Measurements from ENCODE around the gene EPS8. TPM values are rescaled to one million over a fixed set of nuclear protein-coding genes. Genes with fewer than 3 reads are reported as not detected.

EPS8 gene
- total RNA-seq, 1 experiment from 2014 or later: 32.0 TPM

DNA sequence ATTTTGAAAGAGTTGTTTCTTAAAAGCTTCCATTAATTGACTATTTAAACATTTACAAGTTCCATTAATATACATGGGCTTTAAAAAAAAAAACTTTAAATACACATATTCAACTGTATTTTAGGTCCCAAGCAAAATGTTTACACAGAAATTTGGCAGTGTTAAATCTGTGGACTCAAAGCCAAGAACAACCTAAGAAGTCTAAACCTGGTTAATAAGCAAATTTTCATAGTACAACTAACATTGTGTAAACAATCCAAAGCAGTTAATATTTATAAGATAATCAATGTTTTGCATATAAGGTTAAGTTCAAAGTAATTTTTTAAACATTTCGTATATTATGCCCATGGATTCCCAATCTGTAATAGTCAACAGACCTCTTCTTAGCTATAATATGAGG, 77.0 kb downstream of the EPS8 start:
- H3K4me3 ChIP-seq (ENCODE audit: low read depth in 2 of 2, low read length in 2 of 2): no peak overlapping the region
- no peaks in the 10 kb centered on the region for H3K9me3 ChIP-seq (ENCODE audit: control insufficient read depth, insufficient read depth, low read depth, low read length)
- TF ChIP-seq, protein P1, sequence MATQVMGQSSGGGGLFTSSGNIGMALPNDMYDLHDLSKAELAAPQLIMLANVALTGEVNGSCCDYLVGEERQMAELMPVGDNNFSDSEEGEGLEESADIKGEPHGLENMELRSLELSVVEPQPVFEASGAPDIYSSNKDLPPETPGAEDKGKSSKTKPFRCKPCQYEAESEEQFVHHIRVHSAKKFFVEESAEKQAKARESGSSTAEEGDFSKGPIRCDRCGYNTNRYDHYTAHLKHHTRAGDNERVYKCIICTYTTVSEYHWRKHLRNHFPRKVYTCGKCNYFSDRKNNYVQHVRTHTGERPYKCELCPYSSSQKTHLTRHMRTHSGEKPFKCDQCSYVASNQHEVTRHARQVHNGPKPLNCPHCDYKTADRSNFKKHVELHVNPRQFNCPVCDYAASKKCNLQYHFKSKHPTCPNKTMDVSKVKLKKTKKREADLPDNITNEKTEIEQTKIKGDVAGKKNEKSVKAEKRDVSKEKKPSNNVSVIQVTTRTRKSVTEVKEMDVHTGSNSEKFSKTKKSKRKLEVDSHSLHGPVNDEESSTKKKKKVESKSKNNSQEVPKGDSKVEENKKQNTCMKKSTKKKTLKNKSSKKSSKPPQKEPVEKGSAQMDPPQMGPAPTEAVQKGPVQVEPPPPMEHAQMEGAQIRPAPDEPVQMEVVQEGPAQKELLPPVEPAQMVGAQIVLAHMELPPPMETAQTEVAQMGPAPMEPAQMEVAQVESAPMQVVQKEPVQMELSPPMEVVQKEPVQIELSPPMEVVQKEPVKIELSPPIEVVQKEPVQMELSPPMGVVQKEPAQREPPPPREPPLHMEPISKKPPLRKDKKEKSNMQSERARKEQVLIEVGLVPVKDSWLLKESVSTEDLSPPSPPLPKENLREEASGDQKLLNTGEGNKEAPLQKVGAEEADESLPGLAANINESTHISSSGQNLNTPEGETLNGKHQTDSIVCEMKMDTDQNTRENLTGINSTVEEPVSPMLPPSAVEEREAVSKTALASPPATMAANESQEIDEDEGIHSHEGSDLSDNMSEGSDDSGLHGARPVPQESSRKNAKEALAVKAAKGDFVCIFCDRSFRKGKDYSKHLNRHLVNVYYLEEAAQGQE (IDR thresholded peaks at IDR 0.05; ENCODE audit: insufficient read depth in 1 of 2, low read depth in 2 of 2, low read length in 1 of 2): no peak
- no peak for TF ChIP-seq TCF7L2 (IDR thresholded peaks at IDR 0.05; ENCODE audit: low read depth, low read length)
- TF ChIP-seq POLR2AphosphoS5 (IDR thresholded peaks at IDR 0.05; ENCODE audit: low read depth, low read length): no peak
- no peak for TF ChIP-seq CTCF (IDR thresholded peaks at IDR 0.05)
- no peak for TF ChIP-seq SIN3A (IDR thresholded peaks at IDR 0.05; ENCODE audit: borderline replicate concordance, insufficient read depth, low read depth, low read length)
- H3K4me1 ChIP-seq (ENCODE audit: control insufficient read depth, insufficient read depth, low read length): peaks cover 4% of the 10 kb centered on the region; the same call in 1 of the 2 replicates
- ChIA-PET CTCF (no interaction called here), POLR2A (interaction anchor here (0.7 kb wide), 1 partner anchor 66 kb away, joined by 3 read pairs; no protein-coding TSS in a partner anchor)
- ATAC-seq (no peak), DNase-seq (ENCODE audit: low read depth, low spot score) (no peak)
- in situ Hi-C loops (cut with HindIII; ENCODE audit: low pct_unique_long_range_greater_than_20kb, low sequenced_read_pairs): no loop called here
- BruUV-seq (replicated peaks): no TSS peak
- no peaks in the 10 kb centered on the region for H3K36me3 ChIP-seq (ENCODE audit: control insufficient read depth, insufficient read depth, low read length)
- no peak overlapping the region for H3K27ac ChIP-seq (ENCODE audit: low read length)
- intact Hi-C loops (cut with micrococcal nuclease; ENCODE audit: unreplicated experiment): no loop called here
- H3K27me3 ChIP-seq (ENCODE audit: control insufficient read depth, insufficient read depth, low read length): no peaks in the 10 kb centered on the region

DNA sequence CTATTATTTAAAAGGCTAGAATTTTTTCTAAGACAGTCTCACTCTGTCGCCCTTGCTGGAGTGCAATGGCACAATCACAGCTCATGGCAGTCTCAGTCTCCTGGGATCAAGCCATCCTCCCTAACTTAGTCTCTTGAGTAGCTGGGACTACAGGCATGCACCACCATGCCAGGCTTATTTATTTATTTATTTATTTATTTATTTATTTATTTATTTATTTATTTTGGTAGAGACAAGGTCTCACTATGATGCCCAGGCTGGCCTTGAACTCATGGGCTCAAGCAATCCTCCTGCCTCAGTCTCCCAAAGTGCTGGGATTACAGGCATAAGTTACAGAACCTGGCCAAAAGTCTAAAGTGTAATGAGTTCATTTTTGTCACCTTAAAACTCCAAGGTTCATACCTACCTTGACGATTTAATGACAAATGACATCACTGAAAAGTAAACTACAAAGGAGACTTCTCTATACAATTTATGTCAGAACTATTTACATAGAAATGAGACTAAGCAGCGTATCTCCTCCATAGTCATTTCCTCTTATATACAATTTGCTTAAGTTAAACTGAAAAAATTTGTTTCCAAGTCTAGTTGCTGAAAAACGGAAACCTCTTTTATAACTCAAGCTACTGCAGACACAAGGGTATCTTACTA, 78.2 kb downstream of the EPS8 start:
- Histone ChIP-seq H3K27ac (ENCODE audit: low read length) (no peak overlapping the region), H3K4me3 (ENCODE audit: low read depth in 2 of 2, low read length in 2 of 2) (no peak overlapping the region), H3K9me3 (ENCODE audit: control insufficient read depth, insufficient read depth, low read depth, low read length) (no peaks in the 10 kb centered on the region), H3K4me1 (ENCODE audit: control insufficient read depth, insufficient read depth, low read length) (peaks cover 6% of the 10 kb centered on the region), H3K27me3 (ENCODE audit: control insufficient read depth, insufficient read depth, low read length) (no peaks in the 10 kb centered on the region), H3K36me3 (ENCODE audit: control insufficient read depth, insufficient read depth, low read length) (no peaks in the 10 kb centered on the region)
- in situ Hi-C loops (cut with HindIII; ENCODE audit: low pct_unique_long_range_greater_than_20kb, low sequenced_read_pairs) (no loop called here), intact Hi-C loops (cut with micrococcal nuclease; ENCODE audit: unreplicated experiment) (no loop called here)
- TF ChIP-seq CTCF (IDR thresholded peaks at IDR 0.05): no peak
- TF ChIP-seq SIN3A (IDR thresholded peaks at IDR 0.05; ENCODE audit: borderline replicate concordance, insufficient read depth, low read depth, low read length): no peak
- TF ChIP-seq TCF7L2 (IDR thresholded peaks at IDR 0.05; ENCODE audit: low read depth, low read length): no peak
- TF ChIP-seq POLR2AphosphoS5 (IDR thresholded peaks at IDR 0.05; ENCODE audit: low read depth, low read length): no peak
- TF ChIP-seq, protein P1 (IDR thresholded peaks at IDR 0.05; ENCODE audit: insufficient read depth in 1 of 2, low read depth in 2 of 2, low read length in 1 of 2): no peak
- DNase-seq (ENCODE audit: low read depth, low spot score): no peak
- no TSS peak for BruUV-seq (replicated peaks)
- ChIA-PET POLR2A (no interaction called here), CTCF (no interaction called here)
- no peak for ATAC-seq
